Measurements from ENCODE around the gene ITPK1. TPM values are rescaled to one million over a fixed set of nuclear protein-coding genes. Genes with fewer than 3 reads are reported as not detected.

ITPK1 gene
- total and polyA plus RNA-seq, 10 of the 15 experiments (the other 5 are each of a cell fraction or from before 2014, with no cell fraction given), result 1.3 to 73.2 (median 27.0) TPM

GRCh38 chr14:93072659-93073357 lies 42.9 kb downstream of the ITPK1 start (continued):
- TF ChIP-seq RELB (IDR thresholded peaks at IDR 0.05; ENCODE audit: low read depth), result peak; percentile 67; the same call in 1 of the 2 replicates
- peak; percentile 88 for TF ChIP-seq MTA2 (IDR thresholded peaks at IDR 0.05; ENCODE audit: low read depth)
- TF ChIP-seq HSF1 (IDR thresholded peaks at IDR 0.05; ENCODE audit: low read depth, low read length), result no peak
- TF ChIP-seq FOXM1 (IDR thresholded peaks at IDR 0.05; ENCODE audit: low read depth, low read length), result no peak
- no peak for TF ChIP-seq PKNOX1 (IDR thresholded peaks at IDR 0.05)
- no peak for TF ChIP-seq NFXL1 (IDR thresholded peaks at IDR 0.05; ENCODE audit: borderline replicate concordance)
- no peak for TF ChIP-seq EED (IDR thresholded peaks at IDR 0.05; ENCODE audit: low read depth)
- no peak for TF ChIP-seq IRF5 (IDR thresholded peaks at IDR 0.05; ENCODE audit: borderline replicate concordance)
- no peak for TF ChIP-seq SREBF1 (IDR thresholded peaks at IDR 0.05; ENCODE audit: low read length)
- TF ChIP-seq PAX8 (IDR thresholded peaks at IDR 0.05), result no peak
- TF ChIP-seq BMI1 (IDR thresholded peaks at IDR 0.05; ENCODE audit: borderline replicate concordance), result no peak; the same call in 1 of the 2 replicates
- peak; percentile 46; the same call in 1 of the 2 replicates for TF ChIP-seq GATAD2B (conservative IDR thresholded peaks at IDR 0.05; ENCODE audit: low read depth)
- peak; percentile 75 for TF ChIP-seq SMARCA5 (IDR thresholded peaks at IDR 0.05)
- TF ChIP-seq YY1 (IDR thresholded peaks at IDR 0.05; ENCODE audit: low read depth, low read length), result 0 out of 2 replicates have a peak, but pooled peaks have one; percentile 7
- TF ChIP-seq BHLHE40 (IDR thresholded peaks at IDR 0.05; ENCODE audit: borderline replicate concordance in 1 of 2, low read depth in 2 of 2, low read length in 1 of 2), result peak in 1 of 2 experiments; percentile 83; a peak in 1 of 4 replicates
- TF ChIP-seq CTCF (IDR thresholded peaks at IDR 0.05 in 2 of 3, conservative IDR thresholded peaks at IDR 0.05 in 1 of 3; ENCODE audit: control insufficient read depth in 2 of 3, extremely low read depth in 1 of 3, insufficient read depth in 1 of 3, low read depth in 3 of 3, low read length in 3 of 3), result peak in 1 of 3 experiments; percentile 30; a peak in 1 of 6 replicates
- TF ChIP-seq SRF (IDR thresholded peaks at IDR 0.05; ENCODE audit: low read depth in 2 of 2, low read length in 2 of 2), result no peak
- TF ChIP-seq SIX5 (IDR thresholded peaks at IDR 0.05; ENCODE audit: low read depth, low read length, severe bottlenecking), result no peak
- TF ChIP-seq SUZ12 (IDR thresholded peaks at IDR 0.05; ENCODE audit: unreplicated experiment), result no peak
- TF ChIP-seq ZZZ3 (IDR thresholded peaks at IDR 0.05; ENCODE audit: control insufficient read depth, insufficient read length, low read depth), result no peak
- TF ChIP-seq HDAC2 (IDR thresholded peaks at IDR 0.05), result no peak
- TF ChIP-seq MEF2B (IDR thresholded peaks at IDR 0.05; ENCODE audit: partially characterized antibody, poor library complexity, severe bottlenecking), result no peak
- TF ChIP-seq CEBPB (IDR thresholded peaks at IDR 0.05; ENCODE audit: borderline replicate concordance in 1 of 2, low read depth in 2 of 2, low read length in 2 of 2), result no peak

Measured in GM12878 (cell line).